ENCODE data around the gene DSN1. TPM values are rescaled to one million over a fixed set of nuclear protein-coding genes. Genes with fewer than 3 reads are reported as not detected.

DSN1 gene
- total RNA-seq, 2 donors from 2014 or later = 3.1 to 6.3 TPM

DNA sequence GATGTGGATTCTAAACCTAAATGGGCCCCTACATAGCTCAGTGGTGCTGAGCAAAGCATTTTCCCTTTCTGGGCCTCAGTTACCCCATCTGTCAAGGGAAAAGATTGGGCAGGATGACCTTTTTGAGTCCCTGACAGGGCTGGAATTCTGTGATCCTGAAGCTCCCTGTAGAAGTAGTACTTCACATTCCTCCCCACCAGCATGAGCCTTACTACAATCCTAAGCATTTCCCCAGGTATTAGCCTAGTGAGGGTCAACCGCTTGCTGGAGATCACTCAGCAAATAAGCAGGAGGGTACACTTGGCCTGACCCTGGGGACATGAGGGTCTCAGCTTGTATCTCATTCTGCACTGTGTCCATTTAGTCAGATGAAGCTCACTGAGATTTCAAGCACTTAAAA is 41.1 kb downstream of the DSN1 start:
- Histone ChIP-seq H3K9me3 (no peaks in the 10 kb centered on the region), H3K4me3 (no peak overlapping the region), H3K36me3 (no peaks in the 10 kb centered on the region), H3K4me1 (peaks cover 0 to 35% of the 10 kb centered on the region in 2 donors), H3K27me3 (no peaks in the 10 kb centered on the region), H3K27ac (no peak overlapping the region)
- TF ChIP-seq, protein P1, sequence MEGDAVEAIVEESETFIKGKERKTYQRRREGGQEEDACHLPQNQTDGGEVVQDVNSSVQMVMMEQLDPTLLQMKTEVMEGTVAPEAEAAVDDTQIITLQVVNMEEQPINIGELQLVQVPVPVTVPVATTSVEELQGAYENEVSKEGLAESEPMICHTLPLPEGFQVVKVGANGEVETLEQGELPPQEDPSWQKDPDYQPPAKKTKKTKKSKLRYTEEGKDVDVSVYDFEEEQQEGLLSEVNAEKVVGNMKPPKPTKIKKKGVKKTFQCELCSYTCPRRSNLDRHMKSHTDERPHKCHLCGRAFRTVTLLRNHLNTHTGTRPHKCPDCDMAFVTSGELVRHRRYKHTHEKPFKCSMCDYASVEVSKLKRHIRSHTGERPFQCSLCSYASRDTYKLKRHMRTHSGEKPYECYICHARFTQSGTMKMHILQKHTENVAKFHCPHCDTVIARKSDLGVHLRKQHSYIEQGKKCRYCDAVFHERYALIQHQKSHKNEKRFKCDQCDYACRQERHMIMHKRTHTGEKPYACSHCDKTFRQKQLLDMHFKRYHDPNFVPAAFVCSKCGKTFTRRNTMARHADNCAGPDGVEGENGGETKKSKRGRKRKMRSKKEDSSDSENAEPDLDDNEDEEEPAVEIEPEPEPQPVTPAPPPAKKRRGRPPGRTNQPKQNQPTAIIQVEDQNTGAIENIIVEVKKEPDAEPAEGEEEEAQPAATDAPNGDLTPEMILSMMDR (IDR thresholded peaks at IDR 0.05) = no peak
- no peak for DNase-seq (ENCODE audit: low spot score)

DNA sequence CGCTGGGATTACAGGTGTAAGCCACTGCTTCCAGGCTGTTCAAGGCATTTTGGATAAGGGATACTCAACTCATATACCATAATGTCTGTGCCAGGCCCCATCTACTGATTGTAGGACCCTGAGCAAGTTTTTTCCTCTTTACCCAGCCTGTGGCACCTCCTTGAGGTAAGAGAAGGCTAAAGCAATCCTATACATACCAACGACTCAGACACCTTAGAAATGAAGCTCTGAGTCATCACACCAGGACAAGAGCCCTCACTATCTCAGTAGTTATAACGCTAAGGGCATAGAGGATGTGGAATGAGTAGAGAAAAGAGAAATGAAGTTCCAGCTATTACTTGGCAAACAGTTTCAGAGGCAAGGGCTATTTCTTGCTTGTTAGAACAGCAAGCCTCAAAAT is 44.6 kb downstream of the DSN1 start:
- TF ChIP-seq, protein P1 (IDR thresholded peaks at IDR 0.05) = no peak
- DNase-seq (ENCODE audit: low spot score) = no peak
- Histone ChIP-seq H3K4me1 (peaks cover 0 to 18% of the 10 kb centered on the region in 2 donors), H3K27me3 (no peaks in the 10 kb centered on the region), H3K4me3 (no peak overlapping the region), H3K36me3 (no peaks in the 10 kb centered on the region), H3K27ac (no peak overlapping the region), H3K9me3 (no peaks in the 10 kb centered on the region)

DNA sequence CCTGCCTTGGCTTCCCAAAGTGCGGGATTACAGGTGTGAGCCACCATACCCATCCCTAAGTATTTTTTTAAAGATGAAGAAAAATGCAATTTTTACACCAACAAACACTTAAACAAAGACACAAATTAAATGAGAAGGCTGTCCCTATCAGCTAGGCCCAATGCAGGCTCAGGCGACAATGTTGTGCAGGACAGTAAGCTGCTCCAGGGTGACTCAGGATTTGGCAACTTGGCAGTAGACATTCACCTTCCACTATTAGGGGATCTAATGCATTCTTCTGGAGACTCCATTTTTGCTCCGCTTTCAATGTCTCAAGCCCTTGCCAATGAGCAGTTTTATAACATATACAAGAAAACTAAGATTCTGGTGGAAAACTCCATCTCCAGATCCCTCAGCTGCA is 47.4 kb downstream of the DSN1 start:
- Histone ChIP-seq H3K4me3 (no peak overlapping the region), H3K27ac (no peak overlapping the region), H3K4me1 (no peaks in the 10 kb centered on the region), H3K9me3 (no peaks in the 10 kb centered on the region), H3K36me3 (peaks cover 3% of the 10 kb centered on the region), H3K27me3 (no peaks in the 10 kb centered on the region)
- TF ChIP-seq, protein P1 (IDR thresholded peaks at IDR 0.05) = no peak
- no peak for DNase-seq (ENCODE audit: low spot score)

DNA sequence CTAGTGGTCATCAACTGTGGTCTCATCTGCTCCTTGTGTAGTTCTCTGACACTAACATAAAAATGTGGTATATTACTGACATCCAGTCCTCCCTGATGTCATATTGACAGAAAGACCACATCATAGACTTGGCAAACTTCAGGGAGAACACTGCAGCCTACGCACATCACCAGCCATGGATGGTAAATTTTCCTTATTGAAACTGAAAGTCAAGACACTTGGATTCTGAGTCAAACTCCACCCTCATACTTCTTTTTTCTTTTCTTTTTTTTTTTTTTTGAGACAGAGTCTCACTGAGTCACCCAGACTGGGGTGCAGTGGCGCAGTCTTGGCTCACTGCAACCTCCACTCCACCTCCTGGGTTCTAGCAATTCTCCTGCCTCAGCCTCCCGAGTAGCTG is 53.1 kb downstream of the DSN1 start:
- TF ChIP-seq, protein P1 (IDR thresholded peaks at IDR 0.05) = no peak
- Histone ChIP-seq H3K9me3 (no peaks in the 10 kb centered on the region), H3K4me3 (no peak overlapping the region), H3K36me3 (peaks cover 16% of the 10 kb centered on the region), H3K27ac (no peak overlapping the region), H3K4me1 (peaks cover 0 to 8% of the 10 kb centered on the region in 2 donors), H3K27me3 (no peaks in the 10 kb centered on the region)
- DNase-seq (ENCODE audit: low spot score) = no peak

DNA sequence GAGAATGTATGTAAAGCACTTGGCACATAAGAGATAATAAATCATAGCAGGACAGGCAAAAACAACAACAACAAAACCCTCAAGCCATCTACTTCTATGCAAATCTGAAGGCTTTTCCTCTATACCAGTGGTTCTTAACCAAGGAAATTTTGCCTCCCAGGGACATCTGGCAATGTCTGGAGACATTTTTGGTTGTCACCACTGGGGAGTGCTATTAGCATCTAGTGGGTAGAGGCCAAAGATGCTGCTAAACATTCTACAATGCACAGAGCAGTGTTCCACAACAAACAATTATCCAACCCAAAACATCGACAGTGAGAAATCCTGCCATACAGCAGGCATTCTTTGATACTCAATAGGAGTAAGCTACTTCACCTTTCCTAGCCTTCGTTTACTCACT is 55.9 kb downstream of the DSN1 start:
- no peak overlapping the region for H3K4me3 ChIP-seq
- peaks cover 16% of the 10 kb centered on the region for H3K36me3 ChIP-seq
- no peaks in the 10 kb centered on the region for H3K27me3 ChIP-seq
- no peak for DNase-seq (ENCODE audit: low spot score)
- H3K9me3 ChIP-seq = no peaks in the 10 kb centered on the region
- H3K27ac ChIP-seq = no peak overlapping the region
- H3K4me1 ChIP-seq = peaks cover 0 to 8% of the 10 kb centered on the region in 2 donors
- TF ChIP-seq, protein P1 (IDR thresholded peaks at IDR 0.05) = peak in 1 of 2 donors; percentile 61

DNA sequence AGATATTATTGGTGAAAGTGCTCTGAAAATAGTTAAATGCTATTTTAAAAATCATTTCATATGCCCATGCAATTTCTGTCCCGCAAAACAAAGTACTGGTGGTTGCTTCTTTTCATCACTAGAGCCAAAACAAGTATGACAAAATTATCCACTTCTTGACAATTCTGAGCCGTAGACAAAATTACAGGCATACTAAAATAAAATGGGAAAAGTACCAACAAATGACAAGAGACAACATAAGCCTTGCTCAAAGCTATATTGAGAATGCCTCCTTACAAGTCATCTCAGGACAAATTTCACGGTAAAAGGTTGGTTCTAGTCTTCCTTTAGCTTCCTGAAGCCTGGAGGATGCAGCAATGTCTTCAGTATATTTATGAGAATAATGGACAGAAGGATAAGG is 56.5 kb downstream of the DSN1 start:
- Histone ChIP-seq H3K9me3 (no peaks in the 10 kb centered on the region), H3K27me3 (no peaks in the 10 kb centered on the region), H3K4me3 (no peak overlapping the region), H3K36me3 (peaks cover 16% of the 10 kb centered on the region), H3K4me1 (peaks cover 0 to 8% of the 10 kb centered on the region in 2 donors), H3K27ac (no peak overlapping the region)
- TF ChIP-seq, protein P1 (IDR thresholded peaks at IDR 0.05) = no peak
- DNase-seq (ENCODE audit: low spot score) = no peak

Measured in right atrium auricular region (tissue), 2 donors.